Upper lobe of left lung (tissue), 4 donors: ENCODE measurements around the gene VWA5B1.

Source experiments
- POLR2A ChIP-seq, 4 donors: fragments of 450-650 bp; IDR thresholded peaks; one replicate each; pipeline ENCODE4 v1.5.1; 2016 to 2017; ENCODE audit warnings: antibody characterized with exemption in 4 of 4, mild to moderate bottlenecking in 2 of 4
- POLR2AphosphoS5 ChIP-seq, 2 donors: sonication (generic); formaldehyde crosslinking; IDR thresholded peaks; one replicate each; pipeline ENCODE4 v1.5.1; 2017; ENCODE audit warnings: antibody characterized with exemption in 2 of 2
- TF ChIP-seq, protein P1 (sequence below), 6 experiments: fragments of 450-650 bp in 4 of 6; fragments of 200-600 bp in 2 of 6; sonication (generic) in 2 of 6; IDR thresholded peaks; one replicate each; pipeline ENCODE4 v1.5.1; 2016 to 2019; ENCODE audit warnings: antibody characterized with exemption in 6 of 6

DNA sequence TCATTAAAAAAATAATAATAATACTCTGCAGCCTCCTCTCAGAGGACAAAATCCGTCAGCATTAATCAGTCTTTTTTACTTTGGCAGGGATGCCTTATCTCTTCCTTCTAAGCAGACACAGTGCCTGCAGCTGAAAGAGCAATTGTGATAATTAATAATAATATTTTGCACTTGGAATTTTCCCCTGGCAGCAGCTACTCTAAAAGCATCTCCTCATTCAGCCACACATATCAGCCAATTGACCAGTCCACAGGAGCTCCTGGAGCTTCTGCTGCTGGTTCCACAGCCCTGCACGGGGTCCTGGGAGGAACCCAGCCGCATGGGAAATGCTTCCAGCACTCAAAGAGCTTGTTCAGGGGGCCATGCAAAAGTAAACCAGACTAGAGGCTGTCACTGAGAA lies 31.0 kb upstream of the VWA5B1 start:
- TF ChIP-seq, protein P1, sequence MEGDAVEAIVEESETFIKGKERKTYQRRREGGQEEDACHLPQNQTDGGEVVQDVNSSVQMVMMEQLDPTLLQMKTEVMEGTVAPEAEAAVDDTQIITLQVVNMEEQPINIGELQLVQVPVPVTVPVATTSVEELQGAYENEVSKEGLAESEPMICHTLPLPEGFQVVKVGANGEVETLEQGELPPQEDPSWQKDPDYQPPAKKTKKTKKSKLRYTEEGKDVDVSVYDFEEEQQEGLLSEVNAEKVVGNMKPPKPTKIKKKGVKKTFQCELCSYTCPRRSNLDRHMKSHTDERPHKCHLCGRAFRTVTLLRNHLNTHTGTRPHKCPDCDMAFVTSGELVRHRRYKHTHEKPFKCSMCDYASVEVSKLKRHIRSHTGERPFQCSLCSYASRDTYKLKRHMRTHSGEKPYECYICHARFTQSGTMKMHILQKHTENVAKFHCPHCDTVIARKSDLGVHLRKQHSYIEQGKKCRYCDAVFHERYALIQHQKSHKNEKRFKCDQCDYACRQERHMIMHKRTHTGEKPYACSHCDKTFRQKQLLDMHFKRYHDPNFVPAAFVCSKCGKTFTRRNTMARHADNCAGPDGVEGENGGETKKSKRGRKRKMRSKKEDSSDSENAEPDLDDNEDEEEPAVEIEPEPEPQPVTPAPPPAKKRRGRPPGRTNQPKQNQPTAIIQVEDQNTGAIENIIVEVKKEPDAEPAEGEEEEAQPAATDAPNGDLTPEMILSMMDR (IDR thresholded peaks at IDR 0.05): no peak
- no peak for TF ChIP-seq POLR2A (IDR thresholded peaks at IDR 0.05)
- no peak for TF ChIP-seq POLR2AphosphoS5 (IDR thresholded peaks at IDR 0.05)
